ENCODE results near the gene RGS7. TPM values are rescaled to one million over a fixed set of nuclear protein-coding genes. Genes with fewer than 3 reads are reported as not detected.

Gene RGS7
- total RNA-seq, result not detected
- polyA plus RNA-seq (ENCODE audit: insufficient read depth, low read depth, low replicate concordance), result 3.6 TPM
- long read RNA-seq, donor 1, result 0 reads
- long read RNA-seq, donor 2, result 0 reads
- long read RNA-seq, donor 3, result 0 reads
- long read RNA-seq, donor 4, result 0 reads
- long read RNA-seq, donor 5, result 0 reads
- long read RNA-seq, donor 6, result 0 reads
- long read RNA-seq, donor 7, result 0 reads
- long read RNA-seq, donor 8, result 0 reads
- long read RNA-seq, donor 9, result 0 reads
- long read RNA-seq, donor 10, result 0 reads

DNA sequence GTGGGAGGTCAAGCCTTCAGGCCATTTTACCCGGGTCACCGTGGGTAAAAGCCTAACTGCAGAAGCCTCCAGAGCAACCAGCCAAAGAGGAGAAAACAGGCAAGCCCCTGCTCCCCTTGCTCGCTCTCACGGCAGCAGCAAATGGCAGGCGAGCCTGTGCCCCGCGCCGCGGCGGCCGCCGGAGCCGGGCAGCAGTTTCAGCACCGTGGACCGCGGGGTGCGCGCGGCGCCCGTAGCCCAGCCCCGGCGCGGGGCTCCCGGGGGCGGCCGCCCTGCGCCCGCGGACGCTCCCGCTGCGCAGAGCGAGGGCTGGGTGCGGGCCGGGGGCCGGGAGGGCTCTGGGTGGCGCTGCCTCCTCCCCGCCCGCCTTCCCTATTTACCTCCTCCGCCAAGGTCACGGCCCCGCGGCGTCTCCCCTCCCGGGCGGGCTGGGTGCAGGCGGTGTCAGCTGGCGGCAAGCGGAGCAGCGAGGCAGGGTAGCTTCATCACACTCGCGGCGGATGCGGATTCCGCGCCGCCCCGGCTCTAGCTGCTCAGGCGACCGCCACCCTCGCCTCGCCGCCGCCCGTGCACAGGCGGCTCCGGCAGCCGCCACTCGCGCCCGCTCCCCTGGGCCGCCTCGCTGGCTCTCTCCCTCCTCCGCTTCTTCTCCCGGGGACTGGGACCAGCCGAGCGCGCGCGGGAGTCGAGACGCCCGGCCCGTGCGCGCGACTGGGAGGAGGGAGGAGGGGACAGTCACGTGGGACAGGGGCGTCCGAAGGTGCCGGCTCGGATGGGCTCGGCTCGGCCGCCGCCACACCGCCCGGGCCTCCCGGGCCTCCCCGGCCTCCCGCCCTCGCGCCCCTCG, at the start of gene RGS7:
Gene RGS7 (minus strand): TSS at position 687 of the 847 bp plus-strand sequence.
- Histone ChIP-seq H3K9ac (ENCODE audit: low read length in 3 of 3) (no peak within 1 kb of the TSS), H3K4me1 (ENCODE audit: control insufficient read depth in 2 of 3, insufficient read depth in 2 of 3, low read depth in 1 of 3, low read length in 3 of 3) (no peaks in the 10 kb centered on the region), H3K9me3 (ENCODE audit: control insufficient read depth in 2 of 3, insufficient read depth in 1 of 3, low read length in 3 of 3) (no peaks in the 10 kb centered on the region), H3K36me3 (ENCODE audit: control insufficient read depth in 2 of 3, insufficient read depth in 3 of 3, low read length in 3 of 3) (no peaks in the 10 kb centered on the region), H3K27ac (ENCODE audit: low read depth in 2 of 2, low read length in 2 of 2) (no peak within 1 kb of the TSS), H3K27me3 (ENCODE audit: control insufficient read depth, insufficient read depth, low read length) (no peaks in the 10 kb centered on the region), H3K4me3 (ENCODE audit: low read length in 3 of 3) (peak within 1 kb of the TSS; percentile 2 to 69 (median 52))
- DNase-seq, result peak; percentile 83 to 95 (median 89)
- TF ChIP-seq CTCF (IDR thresholded peaks at IDR 0.05; ENCODE audit: borderline replicate concordance, extremely low read depth, insufficient read depth), result no peak
- intact Hi-C loops (cut with DNase I), result no loop called here
- no peak for FAIRE-seq

GRCh38 chr1:241406421-241406820, 49.4 kb upstream of the RGS7 start:
- no peak for FAIRE-seq
- Histone ChIP-seq H3K9ac (ENCODE audit: low read length in 3 of 3) (no peak overlapping the region), H3K27ac (ENCODE audit: low read depth in 2 of 2, low read length in 2 of 2) (no peak overlapping the region), H3K27me3 (ENCODE audit: control insufficient read depth, insufficient read depth, low read length) (no peaks in the 10 kb centered on the region), H3K4me1 (ENCODE audit: control insufficient read depth in 2 of 3, insufficient read depth in 2 of 3, low read depth in 1 of 3, low read length in 3 of 3) (no peaks in the 10 kb centered on the region), H3K4me3 (ENCODE audit: low read length in 3 of 3) (no peak overlapping the region), H3K36me3 (ENCODE audit: control insufficient read depth in 2 of 3, insufficient read depth in 3 of 3, low read length in 3 of 3) (no peaks in the 10 kb centered on the region), H3K9me3 (ENCODE audit: control insufficient read depth in 2 of 3, insufficient read depth in 1 of 3, low read length in 3 of 3) (no peaks in the 10 kb centered on the region)
- intact Hi-C loops (cut with DNase I), result no loop called here
- no peak for TF ChIP-seq CTCF (IDR thresholded peaks at IDR 0.05; ENCODE audit: borderline replicate concordance, extremely low read depth, insufficient read depth)
- no peak for DNase-seq

GRCh38 chr1:241401156-241401555, 44.2 kb upstream of the RGS7 start:
- intact Hi-C loops (cut with DNase I), result no loop called here
- FAIRE-seq (no peak), DNase-seq (no peak)
- Histone ChIP-seq H3K36me3 (ENCODE audit: control insufficient read depth in 2 of 3, insufficient read depth in 3 of 3, low read length in 3 of 3) (no peaks in the 10 kb centered on the region), H3K4me3 (ENCODE audit: low read length in 3 of 3) (no peak overlapping the region), H3K9me3 (ENCODE audit: control insufficient read depth in 2 of 3, insufficient read depth in 1 of 3, low read length in 3 of 3) (no peaks in the 10 kb centered on the region), H3K27me3 (ENCODE audit: control insufficient read depth, insufficient read depth, low read length) (no peaks in the 10 kb centered on the region), H3K9ac (ENCODE audit: low read length in 3 of 3) (no peak overlapping the region), H3K27ac (ENCODE audit: low read depth in 2 of 2, low read length in 2 of 2) (no peak overlapping the region), H3K4me1 (ENCODE audit: control insufficient read depth in 2 of 3, insufficient read depth in 2 of 3, low read depth in 1 of 3, low read length in 3 of 3) (no peaks in the 10 kb centered on the region)
- TF ChIP-seq CTCF (IDR thresholded peaks at IDR 0.05; ENCODE audit: borderline replicate concordance, extremely low read depth, insufficient read depth), result no peak
